ENCODE data around the gene ABI2.

GRCh38 chr2:203490391-203490790 is 162.2 kb downstream of the ABI2 start:
- no peak for TF ChIP-seq POLR2A (IDR thresholded peaks at IDR 0.05)
- no peak for TF ChIP-seq CTCF (IDR thresholded peaks at IDR 0.05)

Data from right lobe of liver (tissue), 4 donors.